ENCODE data around the gene ITGA6. TPM values are rescaled to one million over a fixed set of nuclear protein-coding genes. Genes with fewer than 3 reads are reported as not detected.

The ITGA6 gene
- total RNA-seq, 1 experiment from 2014 or later = 78.3 TPM

DNA sequence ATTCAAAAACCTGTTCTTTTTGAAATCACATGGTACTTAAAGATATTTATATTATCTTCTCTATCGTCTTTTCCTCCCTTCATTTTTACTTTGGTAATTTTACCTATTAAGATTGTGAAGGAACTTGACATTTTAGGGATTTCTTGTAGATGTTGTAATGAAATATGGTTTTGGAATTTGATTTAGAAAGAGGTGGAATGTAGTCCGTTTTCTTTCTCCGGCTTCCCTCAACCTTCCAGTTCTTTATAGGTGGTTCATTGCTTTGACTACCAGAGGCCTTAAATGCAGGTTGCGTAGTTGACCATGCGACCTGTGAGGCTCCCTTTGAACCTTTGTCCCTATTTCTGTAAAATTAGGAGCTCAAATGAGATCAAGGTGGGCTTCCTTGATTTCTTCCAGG, 24.5 kb downstream of the ITGA6 start:
- Histone ChIP-seq H3K79me1 (ENCODE audit: insufficient read depth, low read depth, low read length, poor library complexity, severe bottlenecking) (no peaks in the 10 kb centered on the region), H3K9me3 (ENCODE audit: control insufficient read depth, low read depth, low read length) (no peaks in the 10 kb centered on the region), H2BK12ac (ENCODE audit: insufficient read length, low read depth, low read length) (no peak overlapping the region), H4K5ac (ENCODE audit: insufficient read length, low read depth, low read length) (no peak overlapping the region), H3K56ac (ENCODE audit: insufficient read length, low read depth, low read length) (no peak overlapping the region), H4K20me1 (ENCODE audit: control insufficient read depth, insufficient read depth, insufficient read length) (no peaks in the 10 kb centered on the region), H3T11ph (ENCODE audit: low read length) (no peak overlapping the region), H3K27ac (ENCODE audit: insufficient read length, low read depth, low read length) (no peak overlapping the region), H4K91ac (ENCODE audit: insufficient read length, low read depth, low read length) (no peak overlapping the region), H2BK15ac (ENCODE audit: low read depth, low read length) (no peak overlapping the region), H2BK5ac (ENCODE audit: insufficient read length, low read length) (no peak overlapping the region), H3K27me3 (ENCODE audit: insufficient read depth, low read length) (no peaks in the 10 kb centered on the region), H3K23me2 (ENCODE audit: insufficient read length, low read depth, low read length, poor library complexity, severe bottlenecking) (no peaks in the 10 kb centered on the region), H2BK20ac (ENCODE audit: low read depth, low read length, poor library complexity, severe bottlenecking) (no peak overlapping the region), H3K4me2 (ENCODE audit: insufficient read depth, insufficient read length, low read length) (no peak overlapping the region), H4K8ac (replicated peaks; ENCODE audit: insufficient read length, low read depth, low read length) (no peak overlapping the region), H3K14ac (ENCODE audit: insufficient read depth, low read length) (no peak overlapping the region), H3K23ac (ENCODE audit: insufficient read length, low read depth, low read length) (no peak overlapping the region), H3K4me1 (ENCODE audit: insufficient read depth, low read length) (peaks cover 23% of the 10 kb centered on the region), H3K18ac (ENCODE audit: insufficient read length, low read depth, low read length) (no peak overlapping the region), H3K79me2 (ENCODE audit: insufficient read depth, low read length) (peaks cover 8% of the 10 kb centered on the region), H2AFZ (ENCODE audit: low read length) (no peak overlapping the region), H2BK120ac (ENCODE audit: low read depth, low read length, poor library complexity, severe bottlenecking) (no peak overlapping the region), H2AK5ac (ENCODE audit: insufficient read length, low read length) (no peak overlapping the region), H3K4ac (ENCODE audit: low read depth, low read length) (no peak overlapping the region), H3K9ac (ENCODE audit: extremely low read depth, insufficient read length, low read length) (no peak overlapping the region)
- DNase-seq = no peak
- TF ChIP-seq, protein P1, sequence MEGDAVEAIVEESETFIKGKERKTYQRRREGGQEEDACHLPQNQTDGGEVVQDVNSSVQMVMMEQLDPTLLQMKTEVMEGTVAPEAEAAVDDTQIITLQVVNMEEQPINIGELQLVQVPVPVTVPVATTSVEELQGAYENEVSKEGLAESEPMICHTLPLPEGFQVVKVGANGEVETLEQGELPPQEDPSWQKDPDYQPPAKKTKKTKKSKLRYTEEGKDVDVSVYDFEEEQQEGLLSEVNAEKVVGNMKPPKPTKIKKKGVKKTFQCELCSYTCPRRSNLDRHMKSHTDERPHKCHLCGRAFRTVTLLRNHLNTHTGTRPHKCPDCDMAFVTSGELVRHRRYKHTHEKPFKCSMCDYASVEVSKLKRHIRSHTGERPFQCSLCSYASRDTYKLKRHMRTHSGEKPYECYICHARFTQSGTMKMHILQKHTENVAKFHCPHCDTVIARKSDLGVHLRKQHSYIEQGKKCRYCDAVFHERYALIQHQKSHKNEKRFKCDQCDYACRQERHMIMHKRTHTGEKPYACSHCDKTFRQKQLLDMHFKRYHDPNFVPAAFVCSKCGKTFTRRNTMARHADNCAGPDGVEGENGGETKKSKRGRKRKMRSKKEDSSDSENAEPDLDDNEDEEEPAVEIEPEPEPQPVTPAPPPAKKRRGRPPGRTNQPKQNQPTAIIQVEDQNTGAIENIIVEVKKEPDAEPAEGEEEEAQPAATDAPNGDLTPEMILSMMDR (conservative IDR thresholded peaks at IDR 0.05) = no peak
- Mint-ChIP-seq H3K4me1 (peaks cover 72 to 79% of the 10 kb centered on the region in 2 experiments), H3K9me3 (no peaks in the 10 kb centered on the region), H3K36me3 (ENCODE audit: insufficient read depth in 1 of 3, low read depth in 3 of 3) (peaks cover 5 to 21% (median 12%) of the 10 kb centered on the region in 3 experiments; a peak in 5 of 7 replicates), H3K27me3 (ENCODE audit: low read depth) (no peaks in the 10 kb centered on the region), H3K27ac (peak overlapping the region in 2 of 3 experiments; percentile 12 to 45; a peak in 2 of 7 replicates), H3K4me3 (no peak overlapping the region)
- no CpG with 5 or more reads among the region's 5 CpGs for WGBS (ENCODE audit: extremely low coverage, insufficient read length, low lambda C conversion rate)

Data from H9 (cell line).